HG02798 (cell line): Measurements from ENCODE around the gene IFNL1.
"Not testable (repeated sequence)": the region's sequence is repeated elsewhere in the genome, so short reads cannot be mapped to it uniquely, and the experiment has no call there.

Experiments
- ATAC-seq: cut with Tn5 transposase; IDR thresholded peaks from one replicate; pipeline ENCODE4 v1.9.1; 2021; ENCODE audit warnings: mild to moderate bottlenecking; ENCODE audit not compliant: unreplicated experiment, poor library complexity

IFNL1 gene

GRCh38 chr19:39296055-39296645 lies at the start of gene IFNL1:
IFNL1 (plus strand) TSS chr19:39296407; CDS start chr19:39296422, 15 bp downstream.
- ATAC-seq: no peak

GRCh38 chr19:39246951-39247669 lies 49.1 kb upstream of the IFNL1 start:
- ATAC-seq: no peak

- no peak for ATAC-seq
These were observed 48.2 kb upstream of the IFNL1 start for GRCh38 chr19:39247701-39248664.

- ATAC-seq: no peak
These were observed 47.4 kb upstream of the IFNL1 start, which contains the start of gene IFNL4 for GRCh38 chr19:39248806-39249205. IFNL4 (minus strand) TSS chr19:39248856.

GRCh38 chr19:39251081-39251480 lies 45.1 kb upstream of the IFNL1 start:
- ATAC-seq: no peak

- ATAC-seq: no peak
These were observed 44.4 kb upstream of the IFNL1 start for GRCh38 chr19:39251846-39252245.

GRCh38 chr19:39252458-39252857 lies 43.7 kb upstream of the IFNL1 start:
- no peak for ATAC-seq

GRCh38 chr19:39253374-39254149 lies 42.6 kb upstream of the IFNL1 start:
- no peak for ATAC-seq

- no peak for ATAC-seq
These were observed 41.5 kb upstream of the IFNL1 start for GRCh38 chr19:39254531-39255345.

GRCh38 chr19:39257227-39257626 lies 39.0 kb upstream of the IFNL1 start:
- no peak for ATAC-seq

GRCh38 chr19:39261704-39262103 lies 34.5 kb upstream of the IFNL1 start:
- ATAC-seq: no peak

GRCh38 chr19:39262496-39262895 lies 33.7 kb upstream of the IFNL1 start:
- ATAC-seq: no peak

GRCh38 chr19:39263912-39264305 lies 32.3 kb upstream of the IFNL1 start:
- no peak for ATAC-seq

- no peak for ATAC-seq
These were observed 31.6 kb upstream of the IFNL1 start for GRCh38 chr19:39264306-39265290.

GRCh38 chr19:39265321-39265916 lies 30.8 kb upstream of the IFNL1 start:
- no peak for ATAC-seq

- ATAC-seq: not testable (repeated sequence)
These were observed 28.1 kb upstream of the IFNL1 start, which contains the start of gene IFNL2 for GRCh38 chr19:39268085-39268484. IFNL2 (plus strand) TSS chr19:39268396; CDS start chr19:39268569, 173 bp downstream.

- not testable (repeated sequence) for ATAC-seq
These were observed 27.5 kb upstream of the IFNL1 start for GRCh38 chr19:39268531-39269223.
